ENCODE results near the gene CD79A.

DNA sequence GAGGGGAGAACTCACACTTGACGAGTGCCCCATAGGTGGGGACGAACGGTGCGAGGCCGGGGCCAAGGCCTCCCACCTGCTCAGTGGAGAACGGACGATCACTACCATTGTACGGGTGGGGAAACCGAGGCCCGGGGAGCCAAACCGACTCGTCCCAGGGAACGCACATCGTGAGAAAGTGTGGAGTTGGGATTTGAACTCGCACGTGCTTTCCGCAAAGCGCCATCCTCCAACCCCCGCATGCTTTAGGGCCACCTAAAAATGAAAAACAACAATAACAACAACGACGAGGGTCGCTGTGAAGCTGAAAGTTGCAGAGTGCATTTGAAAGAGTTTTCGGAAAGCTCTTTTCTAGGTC, 6.4 kb downstream of the CD79A start:
- no peak for TF ChIP-seq ZFX (IDR thresholded peaks at IDR 0.05; ENCODE audit: borderline replicate concordance)
- TF ChIP-seq, protein P1, sequence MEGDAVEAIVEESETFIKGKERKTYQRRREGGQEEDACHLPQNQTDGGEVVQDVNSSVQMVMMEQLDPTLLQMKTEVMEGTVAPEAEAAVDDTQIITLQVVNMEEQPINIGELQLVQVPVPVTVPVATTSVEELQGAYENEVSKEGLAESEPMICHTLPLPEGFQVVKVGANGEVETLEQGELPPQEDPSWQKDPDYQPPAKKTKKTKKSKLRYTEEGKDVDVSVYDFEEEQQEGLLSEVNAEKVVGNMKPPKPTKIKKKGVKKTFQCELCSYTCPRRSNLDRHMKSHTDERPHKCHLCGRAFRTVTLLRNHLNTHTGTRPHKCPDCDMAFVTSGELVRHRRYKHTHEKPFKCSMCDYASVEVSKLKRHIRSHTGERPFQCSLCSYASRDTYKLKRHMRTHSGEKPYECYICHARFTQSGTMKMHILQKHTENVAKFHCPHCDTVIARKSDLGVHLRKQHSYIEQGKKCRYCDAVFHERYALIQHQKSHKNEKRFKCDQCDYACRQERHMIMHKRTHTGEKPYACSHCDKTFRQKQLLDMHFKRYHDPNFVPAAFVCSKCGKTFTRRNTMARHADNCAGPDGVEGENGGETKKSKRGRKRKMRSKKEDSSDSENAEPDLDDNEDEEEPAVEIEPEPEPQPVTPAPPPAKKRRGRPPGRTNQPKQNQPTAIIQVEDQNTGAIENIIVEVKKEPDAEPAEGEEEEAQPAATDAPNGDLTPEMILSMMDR (IDR thresholded peaks at IDR 0.05): no peak
